Central memory CD8-positive, alpha-beta T cell (primary cell): ENCODE data around the gene MFSD11.
"Not testable (repeated sequence)": the region's sequence is repeated elsewhere in the genome, so short reads cannot be mapped to it uniquely, and the experiment has no call there.

Source experiments
- ATAC-seq: fragments of 150-1000 bp; cut with Tn5 transposase; replicated peaks from 2 replicates; pipeline ENCODE4 v1.10.0; 2022; ENCODE audit warnings: mild to moderate bottlenecking, moderate FRiP score, moderate number of reproducible peaks; ENCODE audit not compliant: poor library complexity, severe bottlenecking; ENCODE audit errors: extremely low read depth
- DNase-seq, 2 donors: peaks; one replicate each; pipeline ENCODE4 v3.0.0; 2021; ENCODE audit warnings: low spot score in 2 of 2
- H3K27ac Mint-ChIP-seq: one replicate; pipeline ENCODE4 v1.8.0; 2022; ENCODE audit warnings: low read depth, mild to moderate bottlenecking, moderate library complexity, mixed read lengths
- H3K27me3 Mint-ChIP-seq: one replicate; pipeline ENCODE4 v1.8.0; 2022; ENCODE audit warnings: mixed read lengths
- H3K36me3 Mint-ChIP-seq: one replicate; pipeline ENCODE4 v1.8.0; 2022; ENCODE audit warnings: mild to moderate bottlenecking, moderate library complexity, mixed read lengths; ENCODE audit not compliant: insufficient read depth
- H3K4me1 Mint-ChIP-seq: one replicate; pipeline ENCODE4 v1.8.0; 2022; ENCODE audit warnings: mixed read lengths
- H3K4me3 Mint-ChIP-seq: one replicate; pipeline ENCODE4 v1.8.0; 2022; ENCODE audit warnings: mild to moderate bottlenecking, moderate library complexity, mixed read lengths
- H3K9me3 Mint-ChIP-seq: one replicate; pipeline ENCODE4 v1.8.0; 2022; ENCODE audit warnings: mixed read lengths

MFSD11 gene

DNA sequence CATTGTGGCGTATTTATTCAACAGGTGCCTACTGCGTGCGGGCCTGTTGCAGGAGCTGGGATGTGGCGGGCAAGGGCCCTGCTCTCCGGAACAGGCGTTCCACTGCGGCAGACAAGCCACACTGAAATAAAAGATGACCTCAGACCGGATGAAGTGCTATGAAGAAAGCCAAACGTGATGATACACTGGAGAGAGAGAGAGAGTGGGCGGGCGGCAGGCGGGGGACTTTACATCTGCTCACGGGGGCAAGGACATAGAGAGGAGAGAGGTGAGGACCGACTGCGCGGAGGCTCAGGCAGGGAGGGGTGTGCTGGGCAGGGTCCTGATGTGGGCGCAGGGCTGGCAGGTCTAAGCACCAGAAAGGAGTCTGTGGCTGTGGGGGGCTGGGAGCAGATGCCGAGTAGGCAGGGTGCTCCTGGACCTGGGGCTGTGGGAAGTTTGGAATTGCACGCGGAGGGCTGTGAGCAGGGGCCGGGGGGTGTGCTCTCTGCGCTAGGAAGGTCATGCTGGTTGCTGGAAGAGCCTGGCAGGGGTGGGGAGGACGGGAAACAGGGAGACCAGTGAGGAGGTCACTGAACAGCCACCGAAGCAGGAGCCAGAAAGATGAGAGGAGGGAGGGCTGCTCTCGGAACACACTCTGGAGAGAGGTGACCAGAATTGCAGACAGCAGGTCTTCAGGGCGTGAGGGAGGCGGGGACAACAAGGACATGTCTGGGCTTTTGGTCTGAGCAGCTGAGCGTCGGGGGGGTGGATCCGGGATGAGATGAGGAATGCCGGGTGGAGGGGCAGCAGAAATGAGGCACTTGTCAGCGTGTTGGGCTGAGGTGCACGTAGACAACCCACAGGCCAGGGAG, 37.1 kb upstream of the MFSD11 start:
- peak in 1 of 2 donors; percentile 32 for DNase-seq
- Mint-ChIP-seq H3K27me3 (no peaks in the 10 kb centered on the region), H3K36me3 (no peaks in the 10 kb centered on the region), H3K4me3 (peak overlapping the region; percentile 61), H3K9me3 (no peaks in the 10 kb centered on the region), H3K4me1 (peaks cover 29% of the 10 kb centered on the region), H3K27ac (peak overlapping the region; percentile 79)
- ATAC-seq, result peak; percentile 84

- Mint-ChIP-seq H3K9me3 (no peaks in the 10 kb centered on the region), H3K27ac (no peak overlapping the region), H3K4me3 (no peak overlapping the region), H3K36me3 (no peaks in the 10 kb centered on the region), H3K27me3 (no peaks in the 10 kb centered on the region), H3K4me1 (peaks cover 26% of the 10 kb centered on the region)
- DNase-seq (no peak), ATAC-seq (no peak)
These were observed 36.4 kb upstream of the MFSD11 start for GRCh38 chr17:76701471-76701967.

DNA sequence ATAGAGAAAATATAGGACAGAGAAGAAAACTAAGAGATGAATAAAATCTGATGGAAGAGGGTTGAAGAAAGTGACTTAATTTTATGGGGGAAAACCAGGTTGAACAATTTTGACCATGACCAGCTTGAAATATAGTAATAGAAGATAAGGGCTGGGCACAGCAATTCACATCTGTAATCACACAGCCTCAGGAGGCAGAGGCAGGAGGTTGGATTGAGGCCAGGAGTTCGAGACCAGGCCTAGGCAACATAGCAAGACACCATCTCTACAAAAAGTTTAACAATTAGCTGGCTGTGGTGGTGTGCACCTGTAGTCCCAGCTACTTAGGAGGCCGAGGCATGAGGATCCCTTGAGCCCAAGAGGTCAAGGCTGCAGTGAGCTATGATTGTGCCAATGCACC, 35.8 kb upstream of the MFSD11 start:
- ATAC-seq (no peak), DNase-seq (no peak)
- Mint-ChIP-seq H3K27ac (no peak overlapping the region), H3K9me3 (no peaks in the 10 kb centered on the region), H3K4me3 (no peak overlapping the region), H3K4me1 (peaks cover 26% of the 10 kb centered on the region), H3K27me3 (no peaks in the 10 kb centered on the region), H3K36me3 (no peaks in the 10 kb centered on the region)

DNA sequence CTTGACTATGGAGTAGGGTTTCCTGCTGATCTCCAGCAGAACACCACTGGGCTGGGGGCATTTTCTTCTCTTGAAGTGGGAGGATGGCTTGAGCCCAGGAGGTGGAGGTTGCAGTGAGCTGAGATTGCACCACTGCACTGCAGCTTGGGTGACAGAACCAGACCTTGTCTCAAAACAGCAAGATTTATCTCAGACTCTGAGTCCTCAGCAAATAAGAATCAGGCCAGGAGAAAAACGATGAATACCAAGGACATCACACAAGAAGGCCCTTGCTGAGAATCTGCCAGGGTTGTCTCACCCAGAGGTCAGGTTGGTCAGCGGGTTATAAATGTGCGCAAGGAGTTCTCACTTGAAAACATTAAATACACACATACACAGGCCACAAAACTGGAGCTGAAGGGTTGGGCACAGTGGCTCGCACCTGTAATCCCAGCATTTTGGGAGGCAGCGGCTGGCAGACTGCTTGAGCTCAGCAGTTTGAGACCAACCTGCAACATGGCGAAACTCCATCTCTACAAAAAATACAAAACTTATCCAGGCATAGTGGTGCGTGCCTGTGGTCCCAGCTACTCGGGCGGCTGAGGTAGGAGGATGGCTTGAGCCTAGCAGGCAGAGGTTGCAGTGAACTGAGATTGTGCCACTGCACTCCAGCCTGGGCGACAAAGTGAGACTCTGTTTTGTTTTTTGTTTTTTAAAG, 34.8 kb upstream of the MFSD11 start:
- no peak overlapping the region for H3K4me3 Mint-ChIP-seq
- H3K27me3 Mint-ChIP-seq, result no peaks in the 10 kb centered on the region
- H3K36me3 Mint-ChIP-seq, result no peaks in the 10 kb centered on the region
- H3K9me3 Mint-ChIP-seq, result no peaks in the 10 kb centered on the region
- H3K27ac Mint-ChIP-seq, result no peak overlapping the region
- ATAC-seq, result no peak
- H3K4me1 Mint-ChIP-seq, result peaks cover 26% of the 10 kb centered on the region
- no peak for DNase-seq

DNA sequence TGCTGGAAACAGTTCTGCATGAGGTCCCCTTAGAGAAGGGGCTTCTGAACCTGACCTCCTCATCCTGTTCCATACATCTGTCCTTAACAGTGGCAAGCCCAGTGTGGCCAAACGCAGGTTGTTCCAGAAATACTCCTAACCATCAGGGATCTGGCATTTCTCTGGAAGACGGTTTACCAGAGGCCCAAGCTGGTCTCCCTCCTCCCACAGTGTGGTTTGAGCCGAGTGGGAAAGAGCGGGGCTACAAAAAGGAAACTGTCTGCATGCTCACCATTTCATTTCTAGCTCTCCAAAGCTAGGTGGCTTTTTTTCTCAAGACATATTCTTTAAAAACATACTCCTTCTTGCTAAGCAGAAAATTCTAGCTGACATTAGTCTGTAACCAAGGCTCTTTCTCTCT, 33.1 kb upstream of the MFSD11 start:
- H3K4me3 Mint-ChIP-seq, result no peak overlapping the region
- ATAC-seq (no peak), DNase-seq (no peak)
- H3K9me3 Mint-ChIP-seq, result no peaks in the 10 kb centered on the region
- H3K4me1 Mint-ChIP-seq, result peaks cover 27% of the 10 kb centered on the region
- no peaks in the 10 kb centered on the region for H3K27me3 Mint-ChIP-seq
- no peaks in the 10 kb centered on the region for H3K36me3 Mint-ChIP-seq
- no peak overlapping the region for H3K27ac Mint-ChIP-seq

DNA sequence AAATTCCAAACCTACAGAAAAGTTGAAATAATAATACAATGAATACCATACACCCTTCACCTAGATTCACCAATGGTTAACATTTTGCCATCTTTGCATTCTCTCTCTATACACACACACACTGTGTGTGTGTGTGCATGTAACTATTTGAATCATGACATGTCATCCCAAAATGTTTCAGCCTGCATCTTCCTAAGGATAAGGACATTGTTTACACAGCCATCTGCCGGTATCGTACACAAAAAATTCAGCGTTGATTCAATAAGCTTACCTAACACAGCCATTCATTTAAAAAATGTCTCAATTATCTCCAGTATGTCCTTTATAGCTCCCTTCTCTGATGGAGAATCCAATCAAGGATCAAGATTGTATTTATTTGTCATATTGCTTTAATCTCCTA, 31.1 kb upstream of the MFSD11 start:
- DNase-seq (no peak), ATAC-seq (no peak)
- H3K27ac Mint-ChIP-seq, result no peak overlapping the region
- no peaks in the 10 kb centered on the region for H3K36me3 Mint-ChIP-seq
- no peak overlapping the region for H3K4me3 Mint-ChIP-seq
- peaks cover 20% of the 10 kb centered on the region for H3K4me1 Mint-ChIP-seq
- H3K27me3 Mint-ChIP-seq, result no peaks in the 10 kb centered on the region
- H3K9me3 Mint-ChIP-seq, result no peaks in the 10 kb centered on the region

DNA sequence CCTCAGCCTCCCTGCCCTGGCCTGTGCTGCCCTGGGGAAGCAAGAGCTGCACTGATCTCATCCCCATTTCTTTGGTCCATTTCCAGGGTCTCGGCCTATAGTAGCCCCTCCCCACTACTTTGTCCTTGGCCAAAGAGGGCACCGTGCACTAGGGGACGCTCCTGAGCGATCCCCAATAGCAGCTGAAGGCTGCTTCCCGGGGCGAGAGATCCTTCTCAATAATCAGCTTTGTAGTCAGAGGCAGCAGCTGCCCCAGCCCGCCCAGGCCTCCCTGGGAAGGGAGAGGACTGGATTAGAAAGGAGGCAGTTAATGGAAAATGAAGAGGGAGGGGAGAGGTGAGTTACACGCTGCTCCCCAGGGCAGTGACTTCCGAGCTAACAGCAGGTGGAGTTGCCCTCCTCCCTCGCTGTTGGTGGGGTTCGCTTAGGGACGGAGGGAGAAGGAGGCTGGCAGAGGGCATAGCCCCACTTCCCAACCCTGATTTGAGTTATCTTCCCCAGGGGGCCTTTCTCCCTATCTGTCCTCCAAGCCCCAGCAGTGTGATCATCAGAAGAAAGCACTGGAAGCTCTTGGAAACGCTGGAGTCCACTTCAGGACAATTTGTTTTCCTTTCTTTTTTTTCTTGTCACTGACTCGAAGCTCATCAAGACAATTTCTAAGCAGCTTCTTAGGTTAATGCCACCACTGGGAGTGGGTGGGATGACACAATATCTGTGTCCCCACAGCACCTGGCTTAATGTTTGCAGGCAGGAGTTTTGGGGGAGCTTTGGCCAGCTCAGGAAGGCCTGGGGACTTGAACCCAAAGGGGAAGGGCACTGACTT, 29.7 kb upstream of the MFSD11 start:
- Mint-ChIP-seq H3K4me1 (peaks cover 17% of the 10 kb centered on the region), H3K36me3 (peaks cover 5% of the 10 kb centered on the region), H3K27me3 (no peaks in the 10 kb centered on the region), H3K4me3 (peak overlapping the region; percentile 72), H3K27ac (no peak overlapping the region), H3K9me3 (no peaks in the 10 kb centered on the region)
- DNase-seq, result no peak
- no peak for ATAC-seq

DNA sequence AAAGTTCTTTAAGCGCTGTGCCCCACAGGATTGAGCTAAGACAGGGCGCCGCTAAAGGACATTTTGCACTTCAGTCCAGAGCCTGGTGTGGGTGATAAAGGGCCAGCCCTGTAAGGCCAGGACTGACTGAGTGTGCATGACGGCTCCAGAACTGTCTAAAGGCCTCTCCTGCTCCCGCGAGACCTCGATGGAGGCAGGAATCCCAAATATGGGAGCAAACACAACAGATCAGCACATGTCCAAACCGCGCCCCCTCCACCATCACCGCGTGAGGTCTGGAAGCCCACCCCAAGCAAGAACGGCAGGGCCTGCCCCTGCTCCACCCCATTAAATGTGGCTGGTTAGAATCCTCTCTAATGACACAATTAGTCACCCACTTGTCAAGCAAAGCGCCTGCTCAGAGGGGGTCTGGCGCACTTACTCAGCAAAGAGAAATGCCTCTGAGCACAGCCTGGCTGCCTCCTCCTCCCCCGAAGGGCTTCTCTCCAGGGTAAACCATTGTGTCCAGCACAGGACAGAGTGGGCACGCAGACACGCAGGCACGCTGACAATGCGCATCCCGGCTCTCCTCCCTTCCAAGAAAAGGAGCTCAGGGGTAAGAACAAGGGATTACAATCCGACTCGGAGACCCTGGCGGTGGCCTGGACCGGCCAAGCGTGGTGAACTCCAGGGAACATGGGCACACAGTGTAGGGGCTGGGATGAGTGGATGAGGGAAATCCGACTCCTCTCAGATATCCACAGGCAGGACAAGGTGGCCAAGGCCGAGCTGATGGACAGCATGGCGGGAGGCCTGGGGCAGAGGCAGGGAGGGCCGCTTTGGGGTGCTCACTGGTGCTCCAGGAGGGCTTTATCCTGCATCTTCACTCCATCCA, 28.6 kb upstream of the MFSD11 start:
- peaks cover 9% of the 10 kb centered on the region for H3K36me3 Mint-ChIP-seq
- no peak overlapping the region for H3K27ac Mint-ChIP-seq
- peaks cover 17% of the 10 kb centered on the region for H3K4me1 Mint-ChIP-seq
- H3K4me3 Mint-ChIP-seq, result peak overlapping the region; percentile 72
- ATAC-seq (no peak), DNase-seq (no peak)
- no peaks in the 10 kb centered on the region for H3K27me3 Mint-ChIP-seq
- no peaks in the 10 kb centered on the region for H3K9me3 Mint-ChIP-seq

DNA sequence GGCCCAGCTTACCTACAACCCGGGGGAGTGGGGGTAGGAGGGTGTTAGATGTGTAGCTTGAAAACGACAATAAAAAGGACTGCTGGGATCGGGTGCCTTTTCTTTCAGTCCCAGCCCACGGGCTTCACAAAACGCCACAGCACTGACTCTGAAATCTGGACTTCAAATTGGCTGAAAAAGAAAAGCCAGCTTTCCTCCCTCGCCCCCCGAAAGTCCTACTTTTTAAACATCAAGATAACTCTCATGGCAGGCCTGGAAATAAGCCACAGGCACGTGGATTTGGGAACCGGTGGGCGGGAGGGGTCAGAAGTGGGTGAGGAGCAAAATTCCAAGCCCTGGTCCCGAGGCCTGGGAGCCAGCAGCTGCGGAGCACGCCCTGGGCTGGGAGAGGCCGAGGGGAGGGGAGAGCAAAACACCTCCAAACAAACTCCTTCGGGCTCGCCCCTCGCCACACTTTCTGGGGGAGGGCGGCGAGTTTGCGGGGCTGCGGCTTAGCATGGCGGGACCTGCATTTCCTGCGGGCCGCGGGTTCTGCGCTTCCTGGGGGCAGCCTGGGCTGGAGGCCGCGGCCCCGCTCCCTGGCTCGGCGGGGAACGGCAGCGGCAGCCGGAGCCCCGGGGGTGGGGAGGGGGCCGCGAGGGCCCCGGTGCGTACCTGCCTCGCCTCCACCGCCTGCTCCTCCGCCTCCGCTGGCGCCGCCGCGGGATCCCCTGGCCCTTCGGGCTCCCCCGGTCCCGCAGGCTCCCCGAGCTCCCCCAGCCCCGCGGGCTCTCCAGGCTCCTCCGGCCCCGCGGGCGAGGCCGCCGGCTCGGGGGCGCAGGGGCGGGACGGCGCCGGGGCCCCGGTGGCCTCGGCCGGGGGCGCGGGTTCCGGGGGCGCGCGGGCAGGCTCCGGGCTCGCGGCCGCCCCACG, 27.7 kb upstream of the MFSD11 start:
- DNase-seq, H3K27ac Mint-ChIP-seq: not testable (repeated sequence)

DNA sequence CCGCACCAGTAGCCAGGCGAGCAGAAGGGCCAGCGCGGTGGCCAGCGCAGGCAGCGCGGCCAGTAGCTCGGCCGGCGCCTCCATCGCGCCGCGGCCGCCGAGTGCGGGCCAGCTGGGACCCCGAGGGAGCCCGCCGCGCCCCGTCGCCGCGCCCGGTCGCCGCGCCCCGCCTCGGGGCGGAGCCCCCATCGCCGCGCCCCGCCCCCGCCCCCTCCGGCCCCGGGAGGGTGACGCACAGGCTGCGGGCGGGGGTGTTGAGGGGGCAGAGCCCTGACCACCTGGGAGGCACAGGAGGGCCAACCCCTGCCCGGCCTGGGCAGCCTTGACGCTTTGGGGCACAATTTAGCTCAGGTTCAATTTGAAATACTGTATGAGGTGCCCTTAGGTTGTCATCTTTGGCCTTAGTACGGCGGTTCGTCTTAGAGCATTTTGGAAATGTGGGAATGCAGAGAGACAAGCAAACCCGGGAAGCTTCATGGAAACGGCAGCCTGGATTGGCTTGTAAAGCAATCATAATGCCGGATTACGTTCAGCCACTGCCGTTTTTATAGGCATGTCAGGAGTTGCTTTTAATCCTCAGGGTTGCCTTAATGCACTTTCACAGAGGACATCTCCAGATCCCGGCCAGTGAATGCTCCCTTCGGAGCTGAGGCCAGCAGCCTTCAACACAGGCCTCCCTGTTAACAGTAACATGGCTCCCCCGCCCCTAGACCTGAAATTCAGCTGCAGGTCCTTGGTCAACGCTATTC, 26.9 kb upstream of the MFSD11 start, which contains the start of gene MXRA7:
TSS of gene MXRA7 (minus strand) at position 103 of the 749 bp plus-strand sequence. CDS start at position 84, 19 bp downstream.
- H3K4me1 Mint-ChIP-seq, result peaks cover 32% of the 10 kb centered on the region
- peak within 1 kb of the TSS; percentile 72 for H3K4me3 Mint-ChIP-seq
- H3K27me3 Mint-ChIP-seq, result no peaks in the 10 kb centered on the region
- peaks cover 22% of the 10 kb centered on the region for H3K36me3 Mint-ChIP-seq
- ATAC-seq, result peak; percentile 34
- H3K27ac Mint-ChIP-seq, result no peak within 1 kb of the TSS
- no peaks in the 10 kb centered on the region for H3K9me3 Mint-ChIP-seq
- DNase-seq, result peak; percentile 32 to 33

More for the DNA sequence above, 27.7 kb upstream of the MFSD11 start:
- H3K9me3 Mint-ChIP-seq, ATAC-seq, H3K27me3 Mint-ChIP-seq: not testable (repeated sequence)
- Mint-ChIP-seq H3K4me3 (peak overlapping the region; percentile 72), H3K36me3 (peaks cover 13% of the 10 kb centered on the region), H3K4me1 (peaks cover 24% of the 10 kb centered on the region)
